Body of pancreas (tissue), 4 donors: ENCODE data around the gene SLC16A1.

Source experiments
- CTCF ChIP-seq, 7 experiments: fragments of 450-650 bp in 4 of 7; fragments of 200-600 bp in 3 of 7; sonication (generic) in 3 of 7; IDR thresholded peaks; one replicate each; pipeline ENCODE4 v1.5.1; 2016 to 2019; ENCODE audit warnings: antibody characterized with exemption in 7 of 7
- POLR2A ChIP-seq, 3 donors: fragments of 450-650 bp; IDR thresholded peaks; one replicate each; pipeline ENCODE4 v1.6.1; 2016; ENCODE audit warnings: antibody characterized with exemption in 3 of 3, mild to moderate bottlenecking in 2 of 3

GRCh38 chr1:112934577-112934976, 21.4 kb downstream of the SLC16A1 start:
- no peak for TF ChIP-seq CTCF (IDR thresholded peaks at IDR 0.05)
- TF ChIP-seq POLR2A (IDR thresholded peaks at IDR 0.05): no peak
